ENCODE measurements around the gene CCT8.
"Not testable (repeated sequence)": the region's sequence is repeated elsewhere in the genome, so short reads cannot be mapped to it uniquely, and the experiment has no call there.

The CCT8 gene

GRCh38 chr21:29077651-29078090 lies 4.2 kb upstream of the CCT8 start:
- no peak for DNase-seq

GRCh38 chr21:29076731-29077640 lies 3.5 kb upstream of the CCT8 start:
- DNase-seq = not testable (repeated sequence)

GRCh38 chr21:29075706-29076466 lies 2.4 kb upstream of the CCT8 start:
- no peak for DNase-seq

GRCh38 chr21:29074783-29075182 lies 1.3 kb upstream of the CCT8 start:
- no peak for DNase-seq

- DNase-seq = peak; percentile 86
These were observed 544 bp upstream of the CCT8 start for GRCh38 chr21:29074007-29074376.

GRCh38 chr21:29072873-29073221 lies 601 bp downstream of the CCT8 start:
- DNase-seq = peak; percentile 33

GRCh38 chr21:29064850-29065481 lies 8.5 kb downstream of the CCT8 start:
- DNase-seq = no peak

GRCh38 chr21:29056538-29057050 lies 16.9 kb downstream of the CCT8 start:
- DNase-seq = no peak

GRCh38 chr21:29056005-29056404 lies 17.4 kb downstream of the CCT8 start:
- no peak for DNase-seq

- no peak for DNase-seq
These were observed 18.4 kb downstream of the CCT8 start for GRCh38 chr21:29055080-29055479.

- no peak for DNase-seq
These were observed 19.8 kb downstream of the CCT8 start for GRCh38 chr21:29053656-29054055.

- no peak for DNase-seq
These were observed 20.4 kb downstream of the CCT8 start for GRCh38 chr21:29053011-29053553.

- no peak for DNase-seq
These were observed 21.2 kb downstream of the CCT8 start for GRCh38 chr21:29052224-29052623.

GRCh38 chr21:29034678-29035077 lies 38.8 kb downstream of the CCT8 start:
- DNase-seq = no peak

- DNase-seq = no peak
These were observed 39.6 kb downstream of the CCT8 start for GRCh38 chr21:29033871-29034270.

- no peak for DNase-seq
These were observed 40.1 kb downstream of the CCT8 start for GRCh38 chr21:29033301-29033700.

- DNase-seq = no peak
These were observed 42.5 kb downstream of the CCT8 start for GRCh38 chr21:29030909-29031308.

GRCh38 chr21:29029524-29029923 lies 43.9 kb downstream of the CCT8 start:
- no peak for DNase-seq

GRCh38 chr21:29025328-29025713 lies 48.1 kb downstream of the CCT8 start:
- no peak for DNase-seq

GRCh38 chr21:29024474-29025327 lies 48.7 kb downstream of the CCT8 start, which contains the start of gene USP16:
Gene USP16, plus strand, starts transcription at chr21:29024668. Its CDS starts 3,246 bp downstream, at chr21:29027914.
- DNase-seq = peak; percentile 99

- no peak for DNase-seq
These were observed 51.3 kb downstream of the CCT8 start for GRCh38 chr21:29022166-29022565.

GRCh38 chr21:29018540-29018939 lies 54.9 kb downstream of the CCT8 start:
- DNase-seq = no peak
